ELR (cell line): ENCODE results near the gene JAG1.
A peak's percentile ranks its signal among the peaks of the same experiment; 100 is the strongest.
"Not testable (repeated sequence)": the region's sequence is repeated elsewhere in the genome, so short reads cannot be mapped to it uniquely, and the experiment has no call there.

Experiments used
- DNase-seq: peaks from one replicate; pipeline ENCODE4 v3.0.0-alpha.2; 2015; ENCODE audit warnings: low read depth

Gene JAG1

GRCh38 chr20:10610251-10610650, 63.5 kb downstream of the JAG1 start:
- no peak for DNase-seq

- no peak for DNase-seq
Measured at GRCh38 chr20:10609770-10610169, 64.0 kb downstream of the JAG1 start.

- DNase-seq: no peak
Measured at GRCh38 chr20:10609276-10609675, 64.5 kb downstream of the JAG1 start.

GRCh38 chr20:10605547-10606195, 68.1 kb downstream of the JAG1 start:
- DNase-seq: no peak

GRCh38 chr20:10604865-10605440, 68.8 kb downstream of the JAG1 start:
- no peak for DNase-seq

GRCh38 chr20:10603971-10604864, 69.6 kb downstream of the JAG1 start:
- peak; percentile 90 for DNase-seq

GRCh38 chr20:10603378-10603777, 70.4 kb downstream of the JAG1 start:
- no peak for DNase-seq

- DNase-seq: no peak
Measured at GRCh38 chr20:10602221-10602871, 71.5 kb downstream of the JAG1 start.

GRCh38 chr20:10597637-10598036, 76.2 kb downstream of the JAG1 start:
- no peak for DNase-seq

GRCh38 chr20:10596710-10597121, 77.1 kb downstream of the JAG1 start:
- peak; percentile 83 for DNase-seq

GRCh38 chr20:10595985-10596384, 77.8 kb downstream of the JAG1 start:
- no peak for DNase-seq

GRCh38 chr20:10595266-10595665, 78.5 kb downstream of the JAG1 start:
- DNase-seq: no peak

- DNase-seq: no peak
Measured at GRCh38 chr20:10594296-10594868, 79.4 kb downstream of the JAG1 start.

GRCh38 chr20:10591946-10592521, 81.8 kb downstream of the JAG1 start:
- DNase-seq: peak; percentile 30

GRCh38 chr20:10590950-10591671, 82.7 kb downstream of the JAG1 start:
- no peak for DNase-seq

GRCh38 chr20:10590446-10590845, 83.4 kb downstream of the JAG1 start:
- not testable (repeated sequence) for DNase-seq
